Vagina (tissue), 2 donors: ENCODE measurements around the gene DNAJB1.

ENCODE experiments used
- POLR2A ChIP-seq, 2 donors: fragments of 450-650 bp; IDR thresholded peaks; one replicate each; pipeline ENCODE4 v1.6.1; 2017; ENCODE audit warnings: antibody characterized with exemption in 2 of 2, mild to moderate bottlenecking in 2 of 2, moderate library complexity in 2 of 2
- TF ChIP-seq, protein P1 (sequence below), 3 experiments: fragments of 450-650 bp in 2 of 3; fragments of 200-600 bp in 1 of 3; sonication (generic) in 1 of 3; IDR thresholded peaks; one replicate each; pipeline ENCODE4 v1.5.1; 2017 to 2019; ENCODE audit warnings: antibody characterized with exemption in 3 of 3, mild to moderate bottlenecking in 2 of 3, moderate library complexity in 2 of 3

GRCh38 chr19:14515501-14516047, 2.6 kb downstream of the DNAJB1 start:
- TF ChIP-seq POLR2A (IDR thresholded peaks at IDR 0.05): no peak
- TF ChIP-seq, protein P1, sequence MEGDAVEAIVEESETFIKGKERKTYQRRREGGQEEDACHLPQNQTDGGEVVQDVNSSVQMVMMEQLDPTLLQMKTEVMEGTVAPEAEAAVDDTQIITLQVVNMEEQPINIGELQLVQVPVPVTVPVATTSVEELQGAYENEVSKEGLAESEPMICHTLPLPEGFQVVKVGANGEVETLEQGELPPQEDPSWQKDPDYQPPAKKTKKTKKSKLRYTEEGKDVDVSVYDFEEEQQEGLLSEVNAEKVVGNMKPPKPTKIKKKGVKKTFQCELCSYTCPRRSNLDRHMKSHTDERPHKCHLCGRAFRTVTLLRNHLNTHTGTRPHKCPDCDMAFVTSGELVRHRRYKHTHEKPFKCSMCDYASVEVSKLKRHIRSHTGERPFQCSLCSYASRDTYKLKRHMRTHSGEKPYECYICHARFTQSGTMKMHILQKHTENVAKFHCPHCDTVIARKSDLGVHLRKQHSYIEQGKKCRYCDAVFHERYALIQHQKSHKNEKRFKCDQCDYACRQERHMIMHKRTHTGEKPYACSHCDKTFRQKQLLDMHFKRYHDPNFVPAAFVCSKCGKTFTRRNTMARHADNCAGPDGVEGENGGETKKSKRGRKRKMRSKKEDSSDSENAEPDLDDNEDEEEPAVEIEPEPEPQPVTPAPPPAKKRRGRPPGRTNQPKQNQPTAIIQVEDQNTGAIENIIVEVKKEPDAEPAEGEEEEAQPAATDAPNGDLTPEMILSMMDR (IDR thresholded peaks at IDR 0.05): no peak
